DOHH2 (cell line): ENCODE data around the gene TERT.

Source experiments
- EZH2phosphoT487 ChIP-seq: fragments of 200-600 bp; sonication (generic); IDR thresholded peaks from 2 replicates; pipeline ENCODE4 v1.6.1; 2017; ENCODE audit warnings: borderline replicate concordance, mild to moderate bottlenecking, antibody characterized with exemption, low read length, moderate library complexity, mixed read lengths
- TF ChIP-seq, protein P1 (sequence below): fragments of 200-600 bp; sonication (generic); IDR thresholded peaks from one replicate; pipeline ENCODE4 v1.5.1; 2014; ENCODE audit warnings: antibody characterized with exemption, mild to moderate bottlenecking, low read depth, low read length; ENCODE audit not compliant: poor library complexity, severe bottlenecking

DNA sequence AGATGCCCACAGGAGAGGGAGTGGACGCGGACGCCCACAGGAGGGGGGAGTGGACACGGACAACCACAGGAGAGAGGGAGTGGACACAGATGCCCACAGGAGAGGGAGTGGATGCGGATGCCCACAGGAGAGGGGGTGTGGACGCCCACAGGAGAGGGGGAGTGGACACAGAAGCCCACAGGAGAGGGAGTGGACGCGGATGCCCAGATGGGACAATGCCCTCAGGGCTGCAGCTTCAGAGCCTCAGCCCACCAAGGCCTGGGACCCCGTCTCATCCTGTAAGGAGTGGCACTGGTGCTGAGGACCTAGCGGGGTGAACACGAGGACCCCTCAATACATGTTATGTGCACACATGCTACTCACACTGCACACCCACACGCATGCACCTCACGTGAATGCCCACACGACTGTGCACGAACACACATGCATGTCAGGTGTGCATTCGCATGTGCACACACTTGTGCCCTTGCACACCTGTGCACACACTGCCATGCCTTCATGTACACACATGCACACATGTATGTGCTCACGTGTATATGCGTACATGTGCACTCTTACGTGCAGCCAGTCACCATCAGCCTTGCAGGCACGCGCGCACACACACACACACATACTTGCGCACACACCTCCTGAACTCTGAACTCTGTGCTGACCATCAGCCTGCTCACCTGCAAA is 34.9 kb downstream of the TERT start:
- TF ChIP-seq, protein P1, sequence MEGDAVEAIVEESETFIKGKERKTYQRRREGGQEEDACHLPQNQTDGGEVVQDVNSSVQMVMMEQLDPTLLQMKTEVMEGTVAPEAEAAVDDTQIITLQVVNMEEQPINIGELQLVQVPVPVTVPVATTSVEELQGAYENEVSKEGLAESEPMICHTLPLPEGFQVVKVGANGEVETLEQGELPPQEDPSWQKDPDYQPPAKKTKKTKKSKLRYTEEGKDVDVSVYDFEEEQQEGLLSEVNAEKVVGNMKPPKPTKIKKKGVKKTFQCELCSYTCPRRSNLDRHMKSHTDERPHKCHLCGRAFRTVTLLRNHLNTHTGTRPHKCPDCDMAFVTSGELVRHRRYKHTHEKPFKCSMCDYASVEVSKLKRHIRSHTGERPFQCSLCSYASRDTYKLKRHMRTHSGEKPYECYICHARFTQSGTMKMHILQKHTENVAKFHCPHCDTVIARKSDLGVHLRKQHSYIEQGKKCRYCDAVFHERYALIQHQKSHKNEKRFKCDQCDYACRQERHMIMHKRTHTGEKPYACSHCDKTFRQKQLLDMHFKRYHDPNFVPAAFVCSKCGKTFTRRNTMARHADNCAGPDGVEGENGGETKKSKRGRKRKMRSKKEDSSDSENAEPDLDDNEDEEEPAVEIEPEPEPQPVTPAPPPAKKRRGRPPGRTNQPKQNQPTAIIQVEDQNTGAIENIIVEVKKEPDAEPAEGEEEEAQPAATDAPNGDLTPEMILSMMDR, result no peak
- TF ChIP-seq EZH2phosphoT487, result no peak
